NAMALWA (cell line): ENCODE results near the gene CACNA1S.

Experiments
- DNase-seq: peaks from one replicate; pipeline ENCODE4 v3.0.0-alpha.2; 2015; ENCODE audit warnings: low spot score

Gene CACNA1S

GRCh38 chr1:201140235-201140940, 28.2 kb upstream of the CACNA1S start:
- DNase-seq, result no peak

- no peak for DNase-seq
Observed at GRCh38 chr1:201139756-201140155, 27.5 kb upstream of the CACNA1S start.

DNA sequence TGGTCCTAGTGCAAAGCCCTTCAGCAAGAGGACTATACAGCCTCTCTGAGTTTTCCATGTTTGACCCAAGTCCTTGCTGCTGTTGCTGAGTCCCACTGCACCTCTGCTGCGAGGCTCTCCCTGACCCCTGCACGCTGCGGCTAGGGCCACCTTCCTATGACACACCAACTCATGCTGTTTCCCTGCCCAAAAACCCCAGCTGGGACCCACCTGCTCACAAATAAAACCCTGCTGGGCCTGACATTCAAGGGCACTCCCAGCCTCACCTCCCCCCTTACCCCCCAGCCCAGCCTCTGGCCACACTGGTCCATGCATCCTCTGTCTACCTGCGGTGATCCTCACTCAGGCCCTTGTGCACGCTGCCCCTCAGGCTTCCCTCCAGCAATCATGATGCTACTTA, 27.1 kb upstream of the CACNA1S start:
- DNase-seq, result no peak

DNA sequence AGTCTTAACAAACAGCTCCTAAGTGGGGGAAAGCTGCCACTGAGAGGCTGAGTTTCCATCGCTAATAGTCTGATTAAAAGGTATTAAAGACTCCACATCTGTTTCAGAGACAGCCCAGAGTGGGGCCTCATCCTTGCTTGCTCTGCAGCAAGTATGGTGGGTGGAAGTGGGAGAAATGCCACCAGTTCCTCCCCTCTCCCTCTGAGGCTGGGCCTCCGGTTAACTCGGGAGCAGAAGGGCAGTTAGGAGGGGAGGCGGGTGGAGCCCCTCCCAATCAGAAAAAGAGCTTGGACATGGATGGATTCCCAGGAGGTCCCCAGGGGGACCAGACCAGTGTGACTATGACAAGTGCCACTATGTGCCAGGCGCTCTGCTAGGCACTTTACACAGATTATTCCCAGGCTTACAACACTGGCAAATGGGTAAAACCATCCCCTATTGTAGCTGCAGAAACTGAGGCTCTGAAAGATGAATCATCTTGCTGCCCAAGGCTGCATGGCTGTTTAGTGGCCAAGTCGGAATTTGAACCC, 26.1 kb upstream of the CACNA1S start:
- DNase-seq, result no peak

DNA sequence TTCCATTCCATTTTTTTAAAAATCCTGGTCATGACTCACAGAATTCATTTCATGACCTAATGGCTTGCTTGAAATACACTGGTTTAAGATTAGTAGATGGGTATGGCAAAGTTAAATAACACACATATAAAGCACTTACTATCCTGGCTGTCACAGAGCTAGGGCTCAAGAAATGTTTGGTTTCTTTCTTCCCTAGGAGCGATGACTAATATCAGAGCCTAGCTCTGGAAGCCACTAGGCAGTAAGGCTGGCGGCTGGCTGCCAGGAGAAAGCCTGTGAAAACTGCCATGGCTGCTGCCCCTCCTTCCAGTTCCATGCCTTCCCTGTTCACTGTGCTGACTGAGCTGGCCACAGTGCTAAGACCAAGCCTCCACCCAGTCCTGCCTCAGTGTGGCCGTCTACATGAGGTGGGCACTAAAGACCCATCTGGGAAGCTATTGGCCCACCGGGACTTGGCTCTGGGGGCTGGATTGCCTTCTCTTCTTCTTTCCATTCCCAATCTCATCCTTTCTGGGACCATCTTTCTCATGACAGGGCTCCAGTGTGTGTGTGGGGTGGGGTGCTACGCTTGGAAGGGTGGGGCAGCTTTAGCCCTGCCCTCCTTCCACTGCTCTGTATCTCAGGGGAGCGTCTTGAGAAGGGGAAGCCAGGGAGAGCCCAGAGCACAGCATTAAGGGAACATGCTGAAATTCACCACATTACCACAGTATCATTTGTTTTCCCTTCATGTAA, 25.5 kb upstream of the CACNA1S start:
- no peak for DNase-seq

GRCh38 chr1:201137024-201137392, 24.8 kb upstream of the CACNA1S start:
- no peak for DNase-seq

- DNase-seq, result no peak
Observed at GRCh38 chr1:201136355-201137023, 24.3 kb upstream of the CACNA1S start.

- DNase-seq, result no peak
Observed at GRCh38 chr1:201134405-201134804, 22.2 kb upstream of the CACNA1S start.

DNA sequence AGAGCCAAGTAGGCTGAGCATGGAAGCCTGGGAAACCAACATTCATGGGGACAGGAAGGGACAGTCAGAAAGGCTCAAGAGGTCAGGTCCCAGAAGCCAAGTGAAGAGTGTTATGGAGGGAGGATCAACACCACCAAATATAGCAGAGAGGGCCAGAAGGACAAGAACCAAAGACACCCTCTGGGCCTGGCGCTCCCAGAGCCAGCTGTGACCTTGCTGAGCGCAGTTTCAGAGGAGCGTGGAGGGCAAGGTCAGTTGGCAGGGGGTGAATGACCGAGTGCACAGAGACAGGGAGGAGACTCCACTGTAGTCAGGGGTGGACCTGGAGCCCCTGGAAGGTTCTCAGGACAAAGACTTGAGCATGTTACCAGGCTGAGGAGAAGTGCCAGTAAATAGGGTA, 19.2 kb upstream of the CACNA1S start:
- no peak for DNase-seq

GRCh38 chr1:201128962-201129361, 16.7 kb upstream of the CACNA1S start:
- no peak for DNase-seq

GRCh38 chr1:201128476-201128875, 16.2 kb upstream of the CACNA1S start:
- DNase-seq, result peak; percentile 34

DNA sequence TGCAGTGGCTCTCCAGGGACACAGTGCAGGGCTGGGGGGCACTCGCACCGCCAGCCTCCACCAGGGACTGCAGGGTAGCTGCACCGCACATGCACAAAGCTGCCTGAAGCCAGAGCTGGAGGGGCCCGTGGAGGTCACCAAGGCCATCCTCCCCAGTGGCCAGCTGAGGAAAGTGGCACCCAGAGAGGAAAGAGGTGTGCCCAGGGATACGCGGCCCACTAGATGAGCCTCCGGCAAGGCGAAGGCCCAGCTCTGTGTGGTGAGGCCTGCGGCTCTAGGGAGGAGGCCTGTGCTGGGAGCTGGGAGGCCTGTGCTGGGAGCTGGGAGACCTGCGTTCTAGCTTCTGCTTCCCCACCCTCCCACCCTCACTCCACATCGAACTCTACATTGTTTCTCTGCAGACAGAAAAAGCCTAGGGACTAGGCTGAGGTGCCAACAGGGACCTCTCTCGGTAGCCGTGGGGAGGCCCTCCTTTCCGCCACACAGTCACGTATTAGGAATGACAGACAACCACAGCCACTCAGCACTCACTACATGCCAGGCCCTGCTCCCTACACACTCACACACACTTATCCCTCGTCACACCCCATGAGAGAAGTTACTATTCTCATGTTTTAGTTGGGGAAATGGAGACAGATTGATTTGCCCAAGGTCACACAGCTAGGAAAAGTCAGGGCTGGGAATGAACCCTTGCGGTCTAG, 15.7 kb upstream of the CACNA1S start:
- DNase-seq, result no peak

DNA sequence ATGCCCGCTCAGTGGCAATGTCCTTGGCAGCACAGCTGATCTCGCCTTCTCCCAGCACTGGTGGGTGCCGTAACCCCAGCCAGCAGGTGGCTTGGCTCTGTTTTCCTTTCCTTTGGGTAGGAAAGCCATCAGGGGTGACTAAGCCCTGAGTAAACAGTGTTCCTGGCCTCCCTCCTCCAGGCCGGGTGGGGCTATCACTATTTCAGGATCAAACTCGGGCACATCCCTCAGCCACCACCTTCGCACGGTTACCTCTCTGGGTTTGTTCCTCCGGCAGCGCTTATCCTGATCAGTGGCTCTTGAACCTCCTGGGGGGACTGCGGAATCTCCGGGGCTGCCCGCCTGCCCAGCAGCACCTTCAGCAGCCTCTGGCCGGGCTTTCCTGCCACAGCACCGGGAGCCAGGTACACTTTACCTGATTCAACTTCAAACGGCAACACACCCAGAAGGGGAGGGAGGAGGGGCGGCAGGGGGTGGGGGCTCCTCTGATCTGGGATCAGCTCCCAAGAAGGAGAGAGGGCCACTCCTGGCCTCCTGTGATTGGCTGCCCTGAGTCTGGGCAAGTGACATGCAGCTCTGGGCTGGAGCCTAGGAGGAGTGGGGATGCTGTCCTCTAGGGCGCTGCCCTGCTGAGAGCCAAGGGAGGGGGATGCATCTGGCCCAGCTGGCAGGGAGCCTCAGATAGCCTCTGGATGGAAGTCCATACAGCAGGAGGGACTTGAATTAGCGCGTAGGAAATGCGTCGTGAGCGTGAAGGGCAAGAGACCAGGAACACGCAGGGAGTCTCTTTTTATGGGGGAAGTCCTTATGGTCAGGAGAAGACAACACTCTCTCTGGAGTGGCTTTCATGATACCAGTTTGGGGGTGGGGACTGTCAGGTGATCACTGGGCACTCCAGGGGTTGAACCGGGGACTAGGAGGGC, 14.9 kb upstream of the CACNA1S start, which contains the start of gene ASCL5:
ASCL5 (minus strand) TSS at position 353 of the 923 bp plus-strand sequence. CDS start 11,812 bp downstream, outside the sequence.
- no peak for DNase-seq

DNA sequence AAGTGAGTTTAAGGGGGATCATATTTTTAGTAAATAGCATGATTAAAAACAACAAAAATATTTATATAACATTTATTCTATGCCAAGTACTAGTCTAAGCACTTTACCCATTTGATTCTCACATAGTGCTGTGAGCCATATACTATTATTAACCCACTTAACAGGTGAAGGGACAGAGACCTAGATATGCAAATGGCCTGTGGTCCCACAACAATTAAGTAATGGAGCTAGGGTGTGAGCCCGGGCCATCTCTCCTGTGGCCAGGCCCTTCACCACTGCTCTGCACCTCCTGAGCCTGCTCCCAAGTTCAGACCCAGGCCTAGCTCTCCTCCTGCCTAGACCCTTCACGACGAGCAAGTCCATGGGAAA, 14.2 kb upstream of the CACNA1S start:
- DNase-seq, result no peak

- DNase-seq, result no peak
Observed at GRCh38 chr1:201125800-201126199, 13.6 kb upstream of the CACNA1S start.

- DNase-seq, result no peak
Observed at GRCh38 chr1:201125019-201125418, 12.8 kb upstream of the CACNA1S start.

- no peak for DNase-seq
Observed at GRCh38 chr1:201123866-201124265, 11.6 kb upstream of the CACNA1S start.

- no peak for DNase-seq
Observed at GRCh38 chr1:201122321-201122957, 10.2 kb upstream of the CACNA1S start.

DNA sequence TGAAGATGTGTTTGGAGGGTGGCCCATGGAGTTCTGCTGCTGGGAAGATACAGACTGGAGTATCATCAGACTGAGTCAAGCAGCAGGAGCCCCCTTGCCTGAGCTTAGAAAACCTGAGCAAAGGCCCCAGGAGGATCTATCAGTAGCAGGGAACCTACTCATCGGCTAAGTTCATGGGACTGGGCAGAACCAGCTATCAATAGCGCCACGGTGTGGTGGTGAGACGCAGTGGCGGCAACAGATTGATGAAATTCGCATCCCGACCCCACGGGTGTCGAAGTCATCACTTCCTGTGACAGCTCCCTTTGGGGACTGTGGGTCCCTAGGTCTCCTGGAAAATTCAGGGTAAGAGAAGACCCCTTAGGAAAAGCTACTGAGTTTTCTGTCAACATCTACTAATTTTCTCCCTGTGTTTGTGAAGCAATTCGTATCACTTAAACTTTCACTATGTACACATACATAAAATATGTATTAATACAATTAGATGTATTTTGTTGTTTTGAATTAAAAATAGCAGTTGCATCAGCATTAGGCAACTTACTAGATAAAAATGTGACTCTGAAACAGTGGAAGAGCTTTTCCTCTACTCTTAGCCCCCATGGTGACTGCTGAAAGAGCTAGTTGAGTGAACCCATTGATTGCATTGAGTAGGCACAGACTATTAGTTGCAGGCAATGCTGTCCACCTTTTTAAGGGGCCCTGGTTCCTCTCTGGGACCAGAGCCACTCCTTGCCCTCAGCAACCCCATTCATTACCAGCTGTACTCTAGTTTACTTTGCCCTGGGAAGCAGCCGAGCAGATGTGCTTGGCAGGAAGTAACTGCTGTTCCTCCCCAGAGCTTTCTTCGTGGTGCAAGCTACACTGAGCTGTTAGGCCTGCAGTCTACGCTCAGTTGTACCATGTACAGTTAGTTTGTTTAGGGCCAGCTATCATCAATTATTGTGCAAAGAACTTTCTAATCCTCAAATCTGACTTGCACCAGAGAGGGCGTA, 7.3 kb upstream of the CACNA1S start:
- DNase-seq, result peak; percentile 83
